OCI-LY1 (cell line): ENCODE results near the gene EPC2.

Source experiments
- CTCF ChIP-seq: fragments of 200-600 bp; sonication (generic), shearing (Covaris generic); IDR thresholded peaks from 2 replicates; pipeline ENCODE4 v1.5.1; 2017; ENCODE audit warnings: mild to moderate bottlenecking, antibody characterized with exemption, low read length, moderate library complexity, mixed read lengths
- EZH2 ChIP-seq: fragments of 200-600 bp; sonication (generic), shearing (Covaris generic); IDR thresholded peaks from 2 replicates; pipeline ENCODE4 v1.8.0; 2017; ENCODE audit warnings: borderline replicate concordance, mixed run types, mild to moderate bottlenecking, antibody characterized with exemption, low read length, moderate library complexity, mixed read lengths

GRCh38 chr2:148739454-148740105 lies 95.0 kb downstream of the EPC2 start:
- TF ChIP-seq CTCF (no peak), EZH2 (no peak)
